Activated CD4-positive, alpha-beta T cell treated with anti-CD3 and anti-CD28 coated beads, Interleukin-2, amount 10 ng/mL, durations not matched to agents 7 days and 5 days (primary cell): ENCODE results near the gene BRD1. TPM values are rescaled to one million over a fixed set of nuclear protein-coding genes. Genes with fewer than 3 reads are reported as not detected.

Experiments
- CTCF ChIA-PET: fragments of 350-600 bp; sonication (Branson Sonifier 250); formaldehyde crosslinking; loops from one replicate; lab custom pipeline; 2021; ENCODE audit warnings: antibody characterized with exemption; lab: Charles Lee
- POLR2A ChIA-PET: fragments of 350-600 bp; sonication (Branson Sonifier 250); formaldehyde crosslinking; loops from one replicate; lab custom pipeline; 2021; ENCODE audit warnings: antibody characterized with exemption; lab: Charles Lee
- DNase-seq: peaks from one replicate; pipeline ENCODE4 v3.0.0-alpha.2; 2020
- H3K27ac Mint-ChIP-seq: one replicate; pipeline ENCODE4 v1.8.0; 2021; ENCODE audit warnings: mild to moderate bottlenecking, moderate library complexity, mixed read lengths
- H3K27me3 Mint-ChIP-seq: one replicate; pipeline ENCODE4 v1.8.0; 2021; ENCODE audit warnings: mixed read lengths
- H3K36me3 Mint-ChIP-seq: one replicate; pipeline ENCODE4 v1.8.0; 2021; ENCODE audit warnings: low read depth, mixed read lengths
- H3K4me1 Mint-ChIP-seq: one replicate; pipeline ENCODE4 v1.8.0; 2021; ENCODE audit warnings: mixed read lengths
- H3K4me3 Mint-ChIP-seq: one replicate; pipeline ENCODE4 v1.8.0; 2021; ENCODE audit warnings: mild to moderate bottlenecking, moderate library complexity, mixed read lengths
- H3K9me3 Mint-ChIP-seq: one replicate; pipeline ENCODE4 v1.8.0; 2021; ENCODE audit warnings: mixed read lengths
- total RNA-seq, 2 experiments: library from RNA; stranded (reverse); gene quantifications; one replicate each; pipeline ENCODE4 v1.2.3, GENCODE V29; 2021

Gene BRD1
- total RNA-seq, 2 experiments from 2014 or later = 46.9 to 49.2 TPM

DNA sequence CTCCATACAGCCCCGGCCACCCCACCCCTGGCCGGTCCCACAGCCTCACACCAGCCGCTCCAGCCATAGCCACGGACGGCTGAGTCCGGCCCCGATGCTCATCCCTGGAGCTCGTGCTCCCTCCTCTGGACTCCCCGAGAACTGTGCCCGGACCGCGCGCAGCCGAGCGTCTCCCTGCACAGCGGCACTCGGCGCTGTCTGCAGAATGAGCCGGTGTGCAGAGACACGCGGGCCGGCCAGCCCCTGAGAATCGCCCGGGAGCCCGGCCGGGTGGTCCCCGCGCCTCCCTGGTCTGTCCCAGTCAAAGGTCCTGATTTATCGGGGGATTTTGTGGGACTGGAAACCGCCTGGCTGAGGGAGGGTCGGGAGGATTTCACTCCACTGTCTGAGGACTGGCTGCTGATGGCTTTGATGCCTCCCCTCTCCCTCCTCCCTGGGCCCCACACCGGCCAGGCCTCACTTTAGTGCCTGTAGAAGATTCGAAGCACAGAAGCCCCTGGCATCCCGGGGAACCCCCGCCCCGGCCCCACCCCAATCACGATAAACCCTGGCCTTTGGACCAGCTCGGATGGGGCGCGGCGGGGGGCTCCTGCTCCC lies 102.7 kb downstream of the BRD1 start:
- Mint-ChIP-seq H3K27me3 (peaks cover 40% of the 10 kb centered on the region), H3K4me1 (peaks cover 15% of the 10 kb centered on the region), H3K36me3 (no peaks in the 10 kb centered on the region), H3K9me3 (no peaks in the 10 kb centered on the region), H3K4me3 (peak overlapping the region; percentile 61), H3K27ac (no peak overlapping the region)
- ChIA-PET POLR2A (no interaction called here), CTCF (interaction anchor here (0.7 to 1.0 kb wide), 2 partner anchors 10 to 60 kb away, joined by 4 read pairs; no protein-coding TSS in a partner anchor)
- peak; percentile 68 for DNase-seq

DNA sequence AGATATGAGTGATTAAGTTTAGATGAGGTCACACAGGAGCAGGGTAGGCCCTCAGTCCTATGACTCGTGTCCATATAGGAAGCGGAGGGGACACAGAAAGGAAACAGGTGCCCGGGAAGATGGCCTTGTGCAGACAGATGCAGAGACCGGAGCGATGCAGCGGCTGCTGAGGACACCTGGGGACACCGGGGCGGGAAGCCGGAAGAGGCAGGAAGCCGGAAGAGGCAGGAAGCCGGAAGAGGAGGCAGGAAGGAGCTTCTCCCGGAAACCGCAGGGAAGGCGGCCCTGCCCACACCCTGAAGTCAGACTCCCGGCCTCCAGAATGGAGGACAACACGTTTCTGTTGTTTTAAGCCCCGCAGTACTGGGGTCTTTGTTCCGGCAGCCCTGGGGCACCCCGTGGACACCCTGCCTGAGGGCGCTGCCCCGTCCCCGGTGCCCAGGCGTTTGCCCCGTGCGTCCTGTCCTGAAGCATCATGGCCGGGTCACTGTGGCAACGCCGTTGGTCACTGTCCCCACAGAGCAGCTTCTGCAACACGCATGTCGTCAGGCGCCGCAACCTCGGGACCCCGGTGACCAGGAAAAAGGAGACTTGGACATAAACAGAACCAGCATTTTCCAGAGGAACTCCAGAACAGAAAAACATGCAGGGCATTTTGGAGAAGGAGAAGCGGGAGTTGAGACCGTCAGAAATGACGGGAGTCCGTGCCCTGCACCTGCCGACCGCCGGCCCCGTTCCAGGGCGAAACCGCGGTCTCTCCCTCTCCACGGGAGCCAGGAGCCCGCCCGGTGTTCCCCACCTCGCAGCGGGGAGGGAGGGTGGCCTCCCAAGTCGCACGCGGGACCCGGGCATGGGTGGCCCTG lies 103.4 kb downstream of the BRD1 start:
- CTCF ChIA-PET = interaction anchor here (1.0 kb wide), 1 partner anchor 9 kb away, joined by 4 read pairs; no protein-coding TSS in a partner anchor
- H3K36me3 Mint-ChIP-seq = no peaks in the 10 kb centered on the region
- H3K27ac Mint-ChIP-seq = peak overlapping the region; percentile 80
- H3K4me3 Mint-ChIP-seq = peak overlapping the region; percentile 76
- DNase-seq = no peak
- no peaks in the 10 kb centered on the region for H3K9me3 Mint-ChIP-seq
- POLR2A ChIA-PET = no interaction called here
- H3K27me3 Mint-ChIP-seq = peaks cover 36% of the 10 kb centered on the region
- H3K4me1 Mint-ChIP-seq = peaks cover 15% of the 10 kb centered on the region

DNA sequence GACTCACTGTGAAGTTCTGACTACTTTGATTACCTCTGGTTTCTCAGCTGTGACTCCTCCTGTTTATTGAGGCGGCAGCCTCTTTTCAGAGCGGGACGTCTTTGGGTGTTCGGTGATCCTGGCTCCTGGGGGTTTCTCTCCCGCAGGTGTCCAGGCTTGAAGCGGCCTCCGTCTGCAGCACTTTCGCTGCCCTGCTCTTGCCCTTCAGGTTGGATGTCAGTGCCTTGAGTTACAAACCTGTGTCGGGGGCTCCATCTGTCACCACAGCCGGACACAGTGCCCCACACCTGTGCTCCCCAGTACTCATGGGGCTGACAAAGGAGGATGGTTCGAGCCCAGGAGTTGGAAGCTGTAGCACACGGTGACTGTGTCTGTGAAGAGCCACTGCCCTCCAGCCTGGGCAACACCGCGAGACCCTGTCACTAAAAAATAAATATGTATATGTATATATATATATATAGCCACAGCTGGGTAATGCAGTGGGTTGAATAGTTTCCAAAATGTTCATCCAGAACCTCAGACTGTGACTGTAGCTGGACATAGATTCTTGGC lies 104.1 kb downstream of the BRD1 start:
- peaks cover 15% of the 10 kb centered on the region for H3K4me1 Mint-ChIP-seq
- H3K9me3 Mint-ChIP-seq = no peaks in the 10 kb centered on the region
- no peaks in the 10 kb centered on the region for H3K36me3 Mint-ChIP-seq
- ChIA-PET POLR2A (no interaction called here), CTCF (no interaction called here)
- H3K27me3 Mint-ChIP-seq = peaks cover 31% of the 10 kb centered on the region
- peak overlapping the region; percentile 76 for H3K4me3 Mint-ChIP-seq
- DNase-seq = no peak
- H3K27ac Mint-ChIP-seq = peak overlapping the region; percentile 80

Other genes starting within 250 kb of the BRD1 start
- 10 to 100 TPM; 20.0 to 20.8 TPM for gene ZBED4, start 26.0 kb upstream of the BRD1 start, total RNA-seq
- gene ALG12, start 90.6 kb upstream of the BRD1 start, total RNA-seq = 10 to 100 TPM; 21.4 to 28.5 TPM
- 10 to 100 TPM; 42.4 to 47.9 TPM for gene CRELD2, start 90.8 kb upstream of the BRD1 start, total RNA-seq
- gene PIM3, start 132.9 kb upstream of the BRD1 start, total RNA-seq = 10 to 100 TPM; 39.7 to 44.7 TPM
- gene IL17REL, start 184.9 kb upstream of the BRD1 start, total RNA-seq = not detected
- not detected for gene TTLL8, start 230.4 kb upstream of the BRD1 start, total RNA-seq